ENCODE results near the gene TMEM37. TPM values are rescaled to one million over a fixed set of nuclear protein-coding genes. Genes with fewer than 3 reads are reported as not detected.
A peak's percentile ranks its signal among the peaks of the same experiment; 100 is the strongest.

TMEM37 gene
- total and polyA plus RNA-seq, 2 of the 13 experiments (the other 11 are each of a cell fraction or from before 2014, with no cell fraction given), result 37.7 to 115 TPM

DNA sequence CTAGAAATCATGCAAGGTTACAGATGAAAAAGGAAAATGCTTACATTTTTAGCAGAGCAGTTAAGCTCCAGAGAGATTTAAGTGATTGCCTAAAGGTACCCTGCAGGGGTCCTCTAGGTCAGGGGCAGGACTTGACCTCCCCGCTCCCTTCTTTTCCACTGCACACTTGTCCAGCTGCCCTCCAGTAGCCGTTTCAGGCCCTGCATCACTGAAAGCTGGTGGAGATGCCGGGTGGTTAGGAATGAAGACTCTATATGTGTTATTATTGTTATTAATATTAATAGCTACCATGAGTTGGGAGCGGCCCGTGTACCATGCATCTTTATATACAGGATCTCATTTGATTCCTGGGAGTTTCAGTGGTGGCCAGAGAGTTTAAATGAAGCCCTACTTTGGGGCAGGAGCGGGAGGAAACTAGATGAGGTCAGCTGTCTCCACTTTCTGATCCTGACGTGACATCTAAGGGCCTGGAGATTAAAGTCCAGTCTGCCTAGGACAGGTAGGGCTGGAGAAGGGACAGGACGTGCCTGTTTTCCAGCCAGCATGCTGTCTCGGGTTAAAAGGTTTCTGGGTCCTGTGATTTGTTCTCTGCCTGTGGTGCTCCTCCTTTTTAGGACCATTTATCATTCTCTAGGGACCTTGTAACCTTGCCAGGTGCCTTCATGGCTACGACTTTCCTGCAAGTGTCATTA lies 2.1 kb downstream of the TMEM37 start (continued):
- TF ChIP-seq NFATC3 (CRISPR knock-in tag; IDR thresholded peaks at IDR 0.05) (no peak), ZBTB8A (CRISPR knock-in tag; IDR thresholded peaks at IDR 0.05; ENCODE audit: borderline replicate concordance, low read depth) (no peak), NFIB (CRISPR knock-in tag; IDR thresholded peaks at IDR 0.05; ENCODE audit: borderline replicate concordance) (no peak), SAP130 (CRISPR knock-in tag; IDR thresholded peaks at IDR 0.05; ENCODE audit: low read depth) (peak; percentile 97), GZF1 (CRISPR knock-in tag; IDR thresholded peaks at IDR 0.05) (no peak), TOE1 (CRISPR knock-in tag; IDR thresholded peaks at IDR 0.05) (no peak), ZFP90 (CRISPR knock-in tag; IDR thresholded peaks at IDR 0.05; ENCODE audit: borderline replicate concordance) (no peak), SRSF1 (optimal IDR thresholded peaks at IDR 0.05; ENCODE audit: low read depth, low read length) (no peak), CENPX (CRISPR knock-in tag; IDR thresholded peaks at IDR 0.05) (no peak), PHF21A (CRISPR knock-in tag; IDR thresholded peaks at IDR 0.05) (peak; percentile 74), SRY (CRISPR knock-in tag; IDR thresholded peaks at IDR 0.05) (no peak), SALL1 (CRISPR knock-in tag; IDR thresholded peaks at IDR 0.05) (peak; percentile 56)
- TF ChIP-seq, protein P1, sequence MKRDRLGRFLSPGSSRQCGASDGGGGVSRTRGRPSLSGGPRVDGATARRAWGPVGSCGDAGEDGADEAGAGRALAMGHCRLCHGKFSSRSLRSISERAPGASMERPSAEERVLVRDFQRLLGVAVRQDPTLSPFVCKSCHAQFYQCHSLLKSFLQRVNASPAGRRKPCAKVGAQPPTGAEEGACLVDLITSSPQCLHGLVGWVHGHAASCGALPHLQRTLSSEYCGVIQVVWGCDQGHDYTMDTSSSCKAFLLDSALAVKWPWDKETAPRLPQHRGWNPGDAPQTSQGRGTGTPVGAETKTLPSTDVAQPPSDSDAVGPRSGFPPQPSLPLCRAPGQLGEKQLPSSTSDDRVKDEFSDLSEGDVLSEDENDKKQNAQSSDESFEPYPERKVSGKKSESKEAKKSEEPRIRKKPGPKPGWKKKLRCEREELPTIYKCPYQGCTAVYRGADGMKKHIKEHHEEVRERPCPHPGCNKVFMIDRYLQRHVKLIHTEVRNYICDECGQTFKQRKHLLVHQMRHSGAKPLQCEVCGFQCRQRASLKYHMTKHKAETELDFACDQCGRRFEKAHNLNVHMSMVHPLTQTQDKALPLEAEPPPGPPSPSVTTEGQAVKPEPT (CRISPR knock-in tag; IDR thresholded peaks at IDR 0.05; ENCODE audit: low read depth), result no peak
- TF ChIP-seq, protein P2, sequence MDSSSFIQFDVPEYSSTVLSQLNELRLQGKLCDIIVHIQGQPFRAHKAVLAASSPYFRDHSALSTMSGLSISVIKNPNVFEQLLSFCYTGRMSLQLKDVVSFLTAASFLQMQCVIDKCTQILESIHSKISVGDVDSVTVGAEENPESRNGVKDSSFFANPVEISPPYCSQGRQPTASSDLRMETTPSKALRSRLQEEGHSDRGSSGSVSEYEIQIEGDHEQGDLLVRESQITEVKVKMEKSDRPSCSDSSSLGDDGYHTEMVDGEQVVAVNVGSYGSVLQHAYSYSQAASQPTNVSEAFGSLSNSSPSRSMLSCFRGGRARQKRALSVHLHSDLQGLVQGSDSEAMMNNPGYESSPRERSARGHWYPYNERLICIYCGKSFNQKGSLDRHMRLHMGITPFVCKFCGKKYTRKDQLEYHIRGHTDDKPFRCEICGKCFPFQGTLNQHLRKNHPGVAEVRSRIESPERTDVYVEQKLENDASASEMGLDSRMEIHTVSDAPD (CRISPR knock-in tag; IDR thresholded peaks at IDR 0.05), result 0 out of 2 replicates have a peak, but pooled peaks have one; percentile 46
- TF ChIP-seq, protein P3, sequence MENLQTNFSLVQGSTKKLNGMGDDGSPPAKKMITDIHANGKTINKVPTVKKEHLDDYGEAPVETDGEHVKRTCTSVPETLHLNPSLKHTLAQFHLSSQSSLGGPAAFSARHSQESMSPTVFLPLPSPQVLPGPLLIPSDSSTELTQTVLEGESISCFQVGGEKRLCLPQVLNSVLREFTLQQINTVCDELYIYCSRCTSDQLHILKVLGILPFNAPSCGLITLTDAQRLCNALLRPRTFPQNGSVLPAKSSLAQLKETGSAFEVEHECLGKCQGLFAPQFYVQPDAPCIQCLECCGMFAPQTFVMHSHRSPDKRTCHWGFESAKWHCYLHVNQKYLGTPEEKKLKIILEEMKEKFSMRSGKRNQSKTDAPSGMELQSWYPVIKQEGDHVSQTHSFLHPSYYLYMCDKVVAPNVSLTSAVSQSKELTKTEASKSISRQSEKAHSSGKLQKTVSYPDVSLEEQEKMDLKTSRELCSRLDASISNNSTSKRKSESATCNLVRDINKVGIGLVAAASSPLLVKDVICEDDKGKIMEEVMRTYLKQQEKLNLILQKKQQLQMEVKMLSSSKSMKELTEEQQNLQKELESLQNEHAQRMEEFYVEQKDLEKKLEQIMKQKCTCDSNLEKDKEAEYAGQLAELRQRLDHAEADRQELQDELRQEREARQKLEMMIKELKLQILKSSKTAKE (CRISPR knock-in tag; IDR thresholded peaks at IDR 0.05; ENCODE audit: borderline replicate concordance), result peak; percentile 67; the same call in 1 of the 2 replicates
- TF ChIP-seq, protein P4, sequence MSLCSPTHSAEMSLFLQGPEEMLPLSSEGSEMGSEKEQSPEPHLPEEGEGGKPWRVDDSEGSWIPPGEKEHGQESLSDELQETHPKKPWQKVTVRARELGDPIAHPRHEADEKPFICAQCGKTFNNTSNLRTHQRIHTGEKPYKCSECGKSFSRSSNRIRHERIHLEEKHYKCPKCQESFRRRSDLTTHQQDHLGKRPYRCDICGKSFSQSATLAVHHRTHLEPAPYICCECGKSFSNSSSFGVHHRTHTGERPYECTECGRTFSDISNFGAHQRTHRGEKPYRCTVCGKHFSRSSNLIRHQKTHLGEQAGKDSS (CRISPR knock-in tag; IDR thresholded peaks at IDR 0.05; ENCODE audit: borderline replicate concordance, low read depth), result no peak
- TF ChIP-seq, protein P5, sequence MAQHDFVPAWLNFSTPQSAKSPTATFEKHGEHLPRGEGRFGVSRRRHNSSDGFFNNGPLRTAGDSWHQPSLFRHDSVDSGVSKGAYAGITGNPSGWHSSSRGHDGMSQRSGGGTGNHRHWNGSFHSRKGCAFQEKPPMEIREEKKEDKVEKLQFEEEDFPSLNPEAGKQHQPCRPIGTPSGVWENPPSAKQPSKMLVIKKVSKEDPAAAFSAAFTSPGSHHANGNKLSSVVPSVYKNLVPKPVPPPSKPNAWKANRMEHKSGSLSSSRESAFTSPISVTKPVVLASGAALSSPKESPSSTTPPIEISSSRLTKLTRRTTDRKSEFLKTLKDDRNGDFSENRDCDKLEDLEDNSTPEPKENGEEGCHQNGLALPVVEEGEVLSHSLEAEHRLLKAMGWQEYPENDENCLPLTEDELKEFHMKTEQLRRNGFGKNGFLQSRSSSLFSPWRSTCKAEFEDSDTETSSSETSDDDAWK (CRISPR knock-in tag; IDR thresholded peaks at IDR 0.05), result no peak
- TF ChIP-seq, protein P6, sequence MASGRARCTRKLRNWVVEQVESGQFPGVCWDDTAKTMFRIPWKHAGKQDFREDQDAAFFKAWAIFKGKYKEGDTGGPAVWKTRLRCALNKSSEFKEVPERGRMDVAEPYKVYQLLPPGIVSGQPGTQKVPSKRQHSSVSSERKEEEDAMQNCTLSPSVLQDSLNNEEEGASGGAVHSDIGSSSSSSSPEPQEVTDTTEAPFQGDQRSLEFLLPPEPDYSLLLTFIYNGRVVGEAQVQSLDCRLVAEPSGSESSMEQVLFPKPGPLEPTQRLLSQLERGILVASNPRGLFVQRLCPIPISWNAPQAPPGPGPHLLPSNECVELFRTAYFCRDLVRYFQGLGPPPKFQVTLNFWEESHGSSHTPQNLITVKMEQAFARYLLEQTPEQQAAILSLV (CRISPR knock-in tag; IDR thresholded peaks at IDR 0.05; ENCODE audit: borderline replicate concordance), result peak; percentile 52; the same call in 1 of the 2 replicates

Measured in HepG2 (cell line).